ENCODE results near the gene KIAA1958. TPM values are rescaled to one million over a fixed set of nuclear protein-coding genes. Genes with fewer than 3 reads are reported as not detected.

The KIAA1958 gene
- total and polyA plus RNA-seq, 2 experiments from 2014 or later, result 9.4 to 41.7 TPM

- no peaks in the 10 kb centered on the region for H3K36me3 Mint-ChIP-seq (ENCODE audit: low read depth)
- TF ChIP-seq REST (IDR thresholded peaks at IDR 0.05; ENCODE audit: unreplicated experiment) (no peak), ZNF462 (CRISPR knock-in tag; IDR thresholded peaks at IDR 0.05) (no peak), EZH2phosphoT487 (IDR thresholded peaks at IDR 0.05; ENCODE audit: unreplicated experiment) (no peak), POLR2AphosphoS5 (IDR thresholded peaks at IDR 0.05; ENCODE audit: low read depth) (no peak), JUNB (IDR thresholded peaks at IDR 0.05; ENCODE audit: unreplicated experiment) (no peak), CREB1 (CRISPR knock-in tag; IDR thresholded peaks at IDR 0.05; ENCODE audit: low read depth) (no peak), ETS1 (IDR thresholded peaks at IDR 0.05) (no peak)
- Histone ChIP-seq H3K4me3 (no peak overlapping the region), H3K27me3 (ENCODE audit: insufficient read depth) (no peaks in the 10 kb centered on the region), H3K4me1 (ENCODE audit: insufficient read depth) (no peaks in the 10 kb centered on the region), H2AFZ (no peak overlapping the region), H3K79me2 (replicated peaks; ENCODE audit: insufficient read depth) (peaks cover 11% of the 10 kb centered on the region), H3K4me2 (no peak overlapping the region), H4K20me1 (replicated peaks; ENCODE audit: insufficient read depth) (no peaks in the 10 kb centered on the region; the same call in 1 of the 2 replicates), H3K9me2 (ENCODE audit: insufficient read depth) (no peaks in the 10 kb centered on the region), H3K36me3 (ENCODE audit: insufficient read depth) (no peaks in the 10 kb centered on the region), H3K27ac (ENCODE audit: low read depth) (no peak overlapping the region), H3F3A (replicated peaks; ENCODE audit: low read depth) (no peaks in the 10 kb centered on the region)
- no peaks in the 10 kb centered on the region for H3K9me3 Mint-ChIP-seq
- H3K27ac Mint-ChIP-seq, result no peak overlapping the region
- ATAC-seq (no peak), DNase-seq (ENCODE audit: low spot score) (no peak)
- no peak overlapping the region for H3K4me3 Mint-ChIP-seq
- peaks cover 17% of the 10 kb centered on the region for H3K4me1 Mint-ChIP-seq
- peaks cover 1% of the 10 kb centered on the region for H3K27me3 Mint-ChIP-seq (ENCODE audit: insufficient read depth, low read depth, poor library complexity)
Observed at GRCh38 chr9:112623198-112623597, 136.6 kb downstream of the KIAA1958 start.
